Esophagus muscularis mucosa (tissue), 4 donors: Measurements from ENCODE around the gene UQCC2. TPM values are rescaled to one million over a fixed set of nuclear protein-coding genes. Genes with fewer than 3 reads are reported as not detected.

ENCODE experiments used
- DNase-seq: peaks from one replicate; pipeline ENCODE4 v3.0.0-alpha.2; 2017; ENCODE audit errors: extremely low spot score
- H3K27ac ChIP-seq, 4 donors: fragments of 200-600 bp; sonication (generic); replicated peaks in 1 of 4; 1 replicate in 3 of 4; 2 replicates in 1 of 4; pipeline ENCODE4 v1.5.1; 2016 to 2019; ENCODE audit warnings: mild to moderate bottlenecking in 1 of 4
- H3K27me3 ChIP-seq, 4 donors: fragments of 200-600 bp; sonication (generic); one replicate each; pipeline versions ENCODE4 v1.5.1 to v1.6.0; 2016 to 2019
- H3K36me3 ChIP-seq, 4 donors: fragments of 200-600 bp; sonication (generic); one replicate each; pipeline ENCODE4 v1.5.1; 2016 to 2019
- H3K4me1 ChIP-seq, 4 donors: fragments of 200-600 bp; sonication (generic); one replicate each; pipeline ENCODE4 v1.5.1; 2016 to 2019
- H3K4me3 ChIP-seq, 4 donors: fragments of 200-600 bp; sonication (generic); 1 replicate in 2 of 4; 2 replicates in 2 of 4; pipeline ENCODE4 v1.5.1; 2016 to 2019; ENCODE audit warnings: mild to moderate bottlenecking in 4 of 4, moderate library complexity in 1 of 4
- H3K9me3 ChIP-seq, 4 donors: fragments of 200-600 bp; sonication (generic); 1 replicate in 3 of 4; 2 replicates in 1 of 4; pipeline ENCODE4 v1.5.1; 2016 to 2019
- CTCF ChIP-seq, 3 experiments: fragments of 200-600 bp in 2 of 3; fragments of 450-650 bp in 1 of 3; sonication (generic) in 2 of 3; IDR thresholded peaks; one replicate each; pipeline ENCODE4 v1.5.1; 2017 to 2019; ENCODE audit warnings: antibody characterized with exemption in 3 of 3, mild to moderate bottlenecking in 2 of 3, moderate library complexity in 1 of 3
- EP300 ChIP-seq: sonication (generic); formaldehyde crosslinking; IDR thresholded peaks from one replicate; pipeline ENCODE4 v1.6.1; 2017; ENCODE audit warnings: antibody characterized with exemption
- POLR2A ChIP-seq: fragments of 450-650 bp; IDR thresholded peaks from one replicate; pipeline ENCODE4 v1.6.1; 2017; ENCODE audit warnings: antibody characterized with exemption, moderate library complexity, mild to moderate bottlenecking, low read depth
- POLR2AphosphoS5 ChIP-seq, 2 donors: sonication (generic); formaldehyde crosslinking; IDR thresholded peaks; one replicate each; pipeline ENCODE4 v1.6.1; 2017; ENCODE audit warnings: antibody characterized with exemption in 2 of 2
- WGBS: methylation state at CpG from one replicate; pipeline ENCODE4 v1.1.5; 2018; 5-methylcytosine and 5-hydroxymethylcytosine counted together
- intact Hi-C: fragments of 100-400 bp; cut with DNase I; formaldehyde crosslinking; loops from one replicate; pipeline ENCODE4 v1.15.1; 2023
- total RNA-seq, 4 donors: library from RNA; depleted of rRNA; stranded (reverse); fragments of >200 nt; gene quantifications; one replicate each; pipeline versions ENCODE4 v1.1.0 to v1.2.1, GENCODE V29; 2016

The UQCC2 gene
- total RNA-seq, 4 donors from 2014 or later: 9.4 to 22.2 (median 14.7) TPM

GRCh38 chr6:33725891-33726673, 14.6 kb upstream of the UQCC2 start:
- H3K9me3 ChIP-seq: no peaks in the 10 kb centered on the region
- H3K36me3 ChIP-seq: peaks cover 0 to 40% (median 0%) of the 10 kb centered on the region in 4 donors
- 91% methylated on average over 7 of the region's 7 CpGs for WGBS
- no peak overlapping the region for H3K27ac ChIP-seq
- TF ChIP-seq POLR2AphosphoS5 (IDR thresholded peaks at IDR 0.05) (no peak), POLR2A (no peak), EP300 (no peak)
- H3K4me1 ChIP-seq: peaks cover 0 to 34% (median 0%) of the 10 kb centered on the region in 4 donors
- no peak for DNase-seq
- H3K4me3 ChIP-seq: no peak overlapping the region
- intact Hi-C loops: no loop called here
- peaks cover 0 to 6% (median 0%) of the 10 kb centered on the region in 4 donors for H3K27me3 ChIP-seq

GRCh38 chr6:33725222-33725621, 13.7 kb upstream of the UQCC2 start:
- Histone ChIP-seq H3K27me3 (peaks cover 0 to 6% (median 0%) of the 10 kb centered on the region in 4 donors), H3K4me3 (no peak overlapping the region), H3K36me3 (peaks cover 0 to 40% (median 0%) of the 10 kb centered on the region in 4 donors), H3K4me1 (peaks cover 0 to 30% (median 0%) of the 10 kb centered on the region in 4 donors), H3K27ac (no peak overlapping the region), H3K9me3 (no peaks in the 10 kb centered on the region)
- TF ChIP-seq POLR2A (no peak), POLR2AphosphoS5 (IDR thresholded peaks at IDR 0.05) (no peak)
- whole genome bisulfite sequencing: 91% methylated on average over 14 of the region's 14 CpGs
- no peak for DNase-seq
- intact Hi-C loops: no loop called here

- intact Hi-C loops: no loop called here
- WGBS: 66% methylated on average over 13 of the region's 13 CpGs
These were observed 12.9 kb upstream of the UQCC2 start for GRCh38 chr6:33724102-33725023.

GRCh38 chr6:33723371-33724085, 12.0 kb upstream of the UQCC2 start:
- Histone ChIP-seq H3K27ac (no peak overlapping the region), H3K4me1 (peaks cover 0 to 18% (median 0%) of the 10 kb centered on the region in 4 donors), H3K36me3 (peaks cover 0 to 40% (median 0%) of the 10 kb centered on the region in 4 donors), H3K27me3 (peaks cover 0 to 6% (median 0%) of the 10 kb centered on the region in 4 donors), H3K9me3 (no peaks in the 10 kb centered on the region), H3K4me3 (no peak overlapping the region)
- no peak for DNase-seq
- no peak for TF ChIP-seq EP300
- intact Hi-C loops: no loop called here
- WGBS: 55% methylated on average over 3 of the region's 3 CpGs

More at GRCh38 chr6:33724102-33725023, 12.9 kb upstream of the UQCC2 start:
- Histone ChIP-seq H3K27me3 (peaks cover 0 to 6% (median 0%) of the 10 kb centered on the region in 4 donors), H3K36me3 (peaks cover 0 to 40% (median 0%) of the 10 kb centered on the region in 4 donors), H3K27ac (no peak overlapping the region), H3K4me1 (peaks cover 0 to 24% (median 0%) of the 10 kb centered on the region in 4 donors), H3K4me3 (no peak overlapping the region), H3K9me3 (no peaks in the 10 kb centered on the region)
- TF ChIP-seq POLR2AphosphoS5 (IDR thresholded peaks at IDR 0.05) (no peak), POLR2A (no peak), CTCF (IDR thresholded peaks at IDR 0.05) (no peak), EP300 (no peak)
- no peak for DNase-seq

GRCh38 chr6:33722103-33722623, 10.7 kb upstream of the UQCC2 start:
- intact Hi-C loops: no loop called here
- DNase-seq: no peak
- TF ChIP-seq CTCF (IDR thresholded peaks at IDR 0.05): no peak
- TF ChIP-seq EP300: no peak
- no peak for TF ChIP-seq POLR2AphosphoS5 (IDR thresholded peaks at IDR 0.05)
- TF ChIP-seq POLR2A: no peak
- H3K27ac ChIP-seq: no peak overlapping the region
- peaks cover 0 to 6% (median 0%) of the 10 kb centered on the region in 4 donors for H3K27me3 ChIP-seq
- H3K4me1 ChIP-seq: peaks cover 4 to 20% (median 10%) of the 10 kb centered on the region in 4 donors
- H3K9me3 ChIP-seq: no peaks in the 10 kb centered on the region
- WGBS: 75% methylated on average over 2 of the region's 5 CpGs
- H3K36me3 ChIP-seq: peaks cover 0 to 32% (median 0%) of the 10 kb centered on the region in 4 donors
- H3K4me3 ChIP-seq: no peak overlapping the region
